Measurements from ENCODE around the gene GPR157.

GPR157 gene

DNA sequence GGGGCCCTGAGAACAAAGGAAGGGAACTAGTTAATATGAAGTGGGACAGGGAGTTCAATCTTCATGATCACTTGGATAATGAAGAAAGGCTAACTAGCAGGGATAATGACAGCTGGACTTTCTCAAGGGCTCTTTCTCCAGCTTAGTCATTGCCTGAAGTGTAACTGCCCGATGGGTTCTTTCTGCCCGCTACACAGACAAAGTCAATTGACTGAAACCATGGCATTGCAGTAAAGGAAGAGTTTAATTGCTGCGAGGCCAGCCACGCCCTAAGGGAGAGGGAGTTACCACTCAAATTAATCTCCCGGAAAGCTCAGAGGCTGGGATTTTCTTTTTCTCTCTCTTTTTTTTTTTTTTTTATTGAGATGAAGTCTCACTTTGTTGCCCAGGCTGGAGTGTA, 42.9 kb downstream of the GPR157 start:
- DNase-seq, result no peak

DNA sequence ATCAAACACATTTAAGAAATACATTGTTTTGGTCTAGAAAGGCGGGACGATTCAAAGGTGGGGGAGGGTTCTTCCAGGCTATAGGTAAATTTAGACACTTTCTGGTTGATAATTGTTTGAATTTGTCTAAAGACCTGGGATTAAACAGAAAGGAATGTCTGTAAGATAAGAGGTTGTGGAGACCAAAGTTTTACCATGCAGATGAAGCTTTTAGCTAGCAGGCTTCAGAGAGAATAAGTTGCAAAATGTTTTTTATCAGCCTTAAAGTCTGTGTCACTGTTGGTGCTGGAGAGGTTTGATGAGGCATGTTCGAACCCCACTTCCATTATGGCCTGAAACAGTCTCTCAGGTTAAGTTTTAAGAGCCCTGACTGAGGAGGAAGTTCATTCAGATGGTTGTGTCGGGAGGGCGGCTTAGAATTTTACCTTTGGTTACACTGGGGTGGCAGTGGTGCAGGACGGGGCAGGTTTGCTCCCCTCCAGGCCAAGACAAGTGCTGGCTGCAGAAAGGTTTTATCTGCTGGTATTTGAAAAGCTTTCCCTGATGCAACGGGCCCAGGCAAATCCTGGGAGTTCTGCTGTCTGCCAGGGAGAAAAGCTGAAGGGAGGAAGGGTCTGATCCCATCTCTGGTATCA, 43.5 kb downstream of the GPR157 start:
- DNase-seq, result no peak

DNA sequence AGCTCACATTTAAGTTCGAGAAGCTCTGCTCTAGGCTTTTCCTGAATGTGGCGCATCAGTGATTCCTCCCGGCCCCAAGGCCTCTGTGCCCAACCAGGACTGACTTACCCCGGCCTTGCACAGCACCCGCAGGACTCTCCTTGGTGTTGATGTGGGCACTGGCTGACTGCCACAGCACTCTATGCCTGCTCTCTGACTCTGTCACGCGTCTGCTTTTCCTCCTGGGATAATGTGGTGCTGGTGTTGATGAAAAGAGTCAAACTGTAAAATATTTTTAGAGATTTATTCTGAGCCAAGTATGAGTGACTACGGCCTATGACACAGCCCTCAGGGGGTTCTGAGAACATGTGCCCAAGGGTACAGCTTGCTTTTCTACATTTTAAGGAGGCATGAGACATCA, 44.0 kb downstream of the GPR157 start:
- DNase-seq, result no peak

DNA sequence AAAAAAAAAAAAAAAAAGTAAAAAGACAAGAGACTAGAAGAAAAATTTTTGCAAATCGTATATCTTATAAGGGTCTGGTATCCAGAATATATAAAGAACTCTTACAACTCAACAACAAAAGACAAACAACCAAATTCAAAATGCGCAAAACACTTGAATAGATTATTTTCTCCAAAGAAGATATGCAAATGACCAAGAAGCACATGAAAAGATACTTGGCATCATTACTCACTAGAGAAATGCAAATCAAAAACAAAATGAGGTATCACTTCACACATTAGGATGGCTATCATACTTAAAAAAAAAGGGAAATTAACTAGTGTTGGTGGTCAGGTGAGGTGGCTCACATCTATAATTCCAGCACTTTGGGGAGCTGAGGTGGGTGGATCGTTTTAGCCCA, 47.4 kb downstream of the GPR157 start:
- no peak for DNase-seq

DNA sequence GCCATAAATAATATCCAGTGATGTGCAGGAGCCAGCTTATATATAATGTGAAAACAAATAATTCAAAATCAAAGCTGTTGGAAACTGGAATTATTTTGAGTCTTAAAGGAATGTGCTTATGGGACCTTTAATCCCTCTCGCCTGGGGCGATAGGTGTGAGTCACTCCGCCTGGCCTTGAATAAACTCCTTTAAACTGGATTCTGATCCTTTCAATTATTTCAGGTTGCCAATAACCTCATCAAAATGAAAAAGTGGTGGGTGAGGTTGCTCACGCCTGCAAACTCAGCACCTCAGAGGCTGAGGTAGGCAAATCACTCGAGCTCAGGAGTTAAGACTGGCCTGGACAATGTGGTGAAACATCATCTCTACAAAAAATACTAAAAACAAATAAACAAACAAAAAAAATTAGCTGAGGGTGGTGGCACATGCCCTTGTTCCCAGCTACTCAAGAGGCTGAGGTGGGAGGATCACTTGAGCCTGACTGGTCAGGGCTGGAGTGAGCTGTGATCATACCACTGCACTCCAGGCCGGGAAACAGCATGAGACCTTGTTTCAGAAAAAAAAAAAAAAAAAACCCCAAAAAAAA, 48.1 kb downstream of the GPR157 start:
- DNase-seq, result no peak

DNA sequence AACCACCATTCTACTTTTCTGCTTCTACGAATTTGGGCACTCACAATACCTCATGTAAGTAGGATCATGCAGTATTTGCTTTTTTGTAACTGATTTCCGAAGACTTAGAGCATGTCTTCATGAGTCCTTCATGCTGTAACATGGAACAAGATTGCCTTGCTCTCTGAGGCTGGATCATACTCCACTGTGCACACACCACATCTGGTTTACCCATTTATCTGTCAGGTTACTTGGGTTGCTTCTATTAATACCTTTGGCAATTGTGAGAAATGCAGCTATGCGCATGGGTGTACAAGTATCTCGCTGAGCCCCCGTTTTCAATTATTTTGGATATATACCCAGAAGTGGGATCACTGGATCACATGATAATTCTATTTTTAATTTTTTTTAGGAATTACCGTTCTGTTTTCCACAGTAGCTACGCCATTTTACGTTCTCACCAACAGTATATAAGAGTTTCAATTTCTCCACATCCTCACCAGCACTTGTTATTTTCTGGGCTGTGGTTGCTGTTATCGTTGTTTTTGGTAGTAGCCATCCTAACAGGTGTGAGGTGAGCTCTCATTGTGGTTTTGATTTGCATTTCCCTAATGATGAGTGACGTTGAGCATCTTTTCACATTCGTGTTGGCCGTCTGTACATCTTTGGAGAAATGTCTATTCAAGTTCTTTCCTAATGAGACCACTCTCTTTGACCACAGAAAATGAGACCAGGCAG, 48.8 kb downstream of the GPR157 start:
- no peak for DNase-seq

DNA sequence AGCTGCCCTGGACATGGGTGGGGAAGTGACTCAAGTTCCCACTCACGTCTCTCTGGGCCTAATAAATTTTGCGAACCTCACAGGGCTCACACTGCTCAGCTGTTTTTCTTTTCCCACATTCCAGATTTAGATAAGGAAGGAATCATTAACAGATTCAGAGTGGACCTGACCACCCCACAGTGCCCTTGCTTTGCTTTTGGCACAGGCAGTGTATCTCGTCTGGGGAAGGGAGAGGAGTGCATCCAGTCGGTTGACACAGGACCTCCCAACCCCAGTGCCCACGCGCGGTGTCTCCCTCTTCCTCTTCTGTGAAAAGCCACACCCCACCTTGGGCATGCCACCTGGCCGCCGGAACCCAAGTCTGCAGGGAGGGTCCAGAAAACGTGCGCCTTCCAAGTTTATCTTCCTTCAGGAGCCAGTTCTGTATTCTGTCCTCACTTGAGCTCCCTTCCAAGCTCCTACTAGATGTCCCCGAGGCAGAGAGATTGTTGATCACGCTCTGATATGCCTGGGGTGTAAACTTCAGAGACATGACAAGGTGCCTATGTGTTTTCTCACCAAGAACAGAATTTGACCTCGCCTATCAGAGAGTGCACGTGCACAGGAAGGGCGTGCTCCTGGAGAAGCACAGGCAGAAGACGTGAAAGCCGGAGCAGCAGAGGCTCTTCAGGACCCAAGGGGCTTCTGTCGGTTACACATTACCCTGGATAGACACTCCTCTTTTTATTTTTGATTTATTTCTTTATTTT, 50.0 kb downstream of the GPR157 start:
- no peak for DNase-seq

DNA sequence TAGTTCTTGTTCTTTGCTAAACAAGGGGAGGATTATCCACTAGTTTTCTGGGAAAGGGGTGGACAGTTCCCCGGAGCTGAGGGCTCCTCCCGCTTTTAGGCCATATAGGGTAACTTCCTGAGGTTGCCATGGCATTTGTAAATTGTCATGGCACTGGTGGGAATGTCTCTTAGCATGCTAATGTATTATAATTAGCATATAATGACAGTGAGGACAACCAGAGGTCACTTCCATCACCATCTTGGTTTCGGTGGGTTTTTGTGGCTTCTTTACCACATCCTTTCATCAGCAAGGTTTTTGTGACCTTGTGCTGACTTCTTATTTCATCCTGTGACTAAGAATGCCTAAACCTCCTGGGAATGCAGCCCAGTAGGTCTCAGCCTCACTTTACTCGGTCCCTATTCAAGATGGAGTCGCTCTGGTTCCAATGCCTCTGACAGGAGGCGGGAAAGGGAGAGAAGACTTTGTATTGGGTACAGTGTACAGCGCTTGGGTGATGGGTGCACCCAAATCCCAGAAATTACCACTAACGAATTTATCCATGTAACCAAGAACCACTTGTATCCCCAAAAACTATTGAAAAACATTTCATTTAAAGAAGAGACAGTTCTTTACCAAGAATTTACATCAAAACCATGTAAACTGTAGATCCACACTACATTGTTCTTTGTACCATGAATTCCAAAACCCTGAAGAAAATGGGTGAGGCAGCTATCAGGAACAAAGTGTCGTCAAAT, 50.7 kb downstream of the GPR157 start:
- no peak for DNase-seq

DNA sequence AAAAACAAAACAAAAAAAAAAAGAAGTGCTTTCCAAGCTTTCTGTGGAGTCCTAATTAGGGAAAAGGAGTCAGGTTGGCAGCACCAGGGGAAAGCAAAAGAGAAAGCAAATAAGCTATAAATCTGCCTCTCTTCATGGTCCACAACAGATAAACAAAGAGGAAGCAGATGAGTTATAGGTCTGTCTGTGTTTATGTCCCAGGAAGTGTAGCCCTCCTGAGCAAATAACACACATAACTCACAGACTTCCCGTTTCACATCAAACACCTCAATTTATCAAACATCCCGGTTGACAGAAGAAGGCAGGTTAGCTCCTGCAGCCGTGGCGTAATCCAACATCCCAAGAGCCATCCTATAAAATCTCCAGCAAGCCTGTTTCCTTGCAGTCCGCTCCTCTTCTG, 53.9 kb downstream of the GPR157 start:
- DNase-seq, result peak; percentile 12

DNA sequence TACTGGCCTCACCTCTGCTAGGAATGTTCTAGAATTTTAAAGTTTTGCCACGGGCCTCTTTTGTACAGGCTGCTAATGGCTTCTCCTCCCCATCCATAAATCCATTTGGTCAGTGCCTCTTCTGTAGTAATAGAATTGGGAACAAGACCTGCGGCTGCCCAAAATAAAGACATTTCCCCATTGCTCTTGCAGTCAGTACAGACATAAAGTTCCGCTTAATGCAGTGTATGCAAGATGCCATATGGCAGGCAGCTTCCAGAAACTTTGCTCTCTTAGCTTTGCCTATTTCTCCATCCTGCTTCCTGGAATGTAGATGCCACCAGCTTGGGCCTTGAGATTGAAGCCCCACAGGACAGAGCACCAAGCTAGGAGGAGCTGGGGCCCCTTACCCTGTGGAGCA, 55.8 kb downstream of the GPR157 start:
- no peak for DNase-seq

DNA sequence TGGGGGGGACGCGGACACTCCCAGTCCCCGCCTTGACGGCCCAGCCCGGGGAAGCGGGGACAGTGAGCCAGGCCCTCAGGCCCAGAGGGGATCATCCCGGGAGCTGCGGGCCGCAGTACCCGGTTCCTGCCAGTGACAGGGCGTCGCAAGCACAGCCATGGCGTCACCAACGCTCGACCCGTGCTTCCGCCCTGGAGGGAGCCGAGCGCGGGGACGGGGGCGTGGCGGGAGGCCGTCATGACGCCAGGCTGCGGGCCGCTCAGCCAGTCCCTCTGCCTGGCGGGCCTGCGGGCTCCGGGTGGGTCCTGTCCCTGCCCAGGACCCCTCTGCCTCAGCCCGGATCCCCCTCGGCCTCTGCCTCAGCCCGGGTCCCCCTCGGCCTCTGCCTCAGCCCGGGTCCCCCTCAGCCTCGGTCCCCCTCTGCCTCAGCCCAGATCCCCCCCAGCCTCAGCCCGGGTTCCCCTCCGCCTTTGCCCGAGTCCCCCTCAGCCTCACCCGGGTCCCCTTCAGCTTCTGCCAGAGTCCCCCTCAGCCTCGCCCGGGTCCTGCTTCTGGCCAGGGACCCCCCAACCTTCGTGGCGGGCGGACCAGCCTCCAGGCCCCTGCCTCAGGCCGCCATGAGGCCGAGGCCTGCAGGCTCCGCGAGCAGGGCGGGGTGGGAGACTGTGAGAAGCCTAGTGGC, 57.2 kb downstream of the GPR157 start:
- DNase-seq, result no peak

DNA sequence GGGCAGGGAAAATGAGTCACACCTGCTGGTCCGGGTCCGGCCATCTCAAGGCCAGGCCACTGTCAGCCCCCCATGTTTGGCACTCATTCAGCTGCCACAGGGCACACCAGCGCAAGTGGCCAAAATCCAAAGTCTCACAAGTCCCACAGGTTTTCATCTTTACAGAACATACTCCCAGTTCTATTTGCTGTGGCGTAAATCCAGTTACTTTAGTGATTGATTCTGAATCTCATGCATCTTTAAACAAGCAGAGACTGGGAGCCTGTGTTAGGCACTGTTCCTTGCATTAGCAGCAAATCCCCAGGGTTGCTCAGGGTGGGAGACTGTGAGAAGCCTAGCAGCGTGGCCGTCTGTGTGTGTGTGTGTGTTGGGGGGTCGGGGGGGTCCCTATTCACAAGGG, 58.4 kb downstream of the GPR157 start:
- DNase-seq, result no peak

DNA sequence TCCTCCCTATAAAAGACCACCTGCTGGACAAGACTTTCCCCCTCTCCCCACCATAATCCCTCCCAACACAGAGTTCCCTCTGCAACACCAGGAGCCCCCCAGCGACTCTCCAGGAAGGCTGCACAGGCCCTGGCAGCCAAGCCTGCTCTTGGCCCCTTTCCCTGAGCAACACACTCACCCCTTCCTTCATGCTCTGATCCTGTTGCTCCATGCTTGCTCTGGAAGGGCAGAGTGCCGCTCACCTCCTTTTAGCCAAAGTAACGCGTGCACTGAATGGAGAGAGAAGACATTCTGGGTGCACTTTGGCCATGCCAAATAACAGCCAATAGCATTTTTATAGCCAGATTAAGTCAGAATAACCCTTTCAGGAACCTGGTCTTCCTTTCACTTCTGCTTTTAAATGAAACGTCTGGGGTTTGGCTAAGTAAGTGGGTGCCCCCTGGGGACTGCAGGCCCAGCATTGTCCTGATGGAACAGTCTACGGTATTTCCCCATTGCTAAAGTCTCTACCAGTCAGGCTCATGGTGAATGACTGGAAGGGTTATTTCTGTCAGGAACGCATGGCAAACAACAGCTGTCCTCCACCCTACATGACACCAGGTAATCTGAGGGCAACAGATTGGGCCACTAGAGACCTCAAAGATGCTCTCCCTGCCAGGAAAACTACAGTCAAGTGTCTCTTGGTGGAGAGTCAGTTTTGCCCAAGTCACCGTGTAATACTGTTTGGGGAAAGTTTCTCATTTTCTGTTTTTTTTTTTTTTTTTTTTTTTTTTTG, 59.4 kb downstream of the GPR157 start, which contains the start of gene SLC2A5:
Gene SLC2A5, minus strand, starts transcription at position 310 of the 775 bp plus-strand sequence. Its CDS starts 99 bp downstream, at position 211.
- peak; percentile 75 for DNase-seq

DNA sequence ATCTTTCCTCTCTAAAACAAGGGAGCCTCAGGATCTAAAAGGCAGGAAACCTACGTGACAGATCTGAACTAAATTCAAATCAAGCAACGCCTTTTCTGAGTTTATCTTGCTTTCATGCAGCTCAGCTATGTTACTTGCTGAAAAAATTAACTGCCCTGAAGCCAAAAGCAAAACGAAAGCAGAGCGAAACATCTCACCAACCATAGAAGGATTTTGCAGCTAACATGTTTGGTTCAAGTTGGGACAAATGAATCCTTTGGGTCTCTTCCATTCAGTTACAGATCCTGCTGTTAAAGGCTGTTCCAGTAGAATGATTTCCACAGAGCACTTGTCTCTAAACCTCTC, 59.9 kb downstream of the GPR157 start:
- DNase-seq, result no peak

DNA sequence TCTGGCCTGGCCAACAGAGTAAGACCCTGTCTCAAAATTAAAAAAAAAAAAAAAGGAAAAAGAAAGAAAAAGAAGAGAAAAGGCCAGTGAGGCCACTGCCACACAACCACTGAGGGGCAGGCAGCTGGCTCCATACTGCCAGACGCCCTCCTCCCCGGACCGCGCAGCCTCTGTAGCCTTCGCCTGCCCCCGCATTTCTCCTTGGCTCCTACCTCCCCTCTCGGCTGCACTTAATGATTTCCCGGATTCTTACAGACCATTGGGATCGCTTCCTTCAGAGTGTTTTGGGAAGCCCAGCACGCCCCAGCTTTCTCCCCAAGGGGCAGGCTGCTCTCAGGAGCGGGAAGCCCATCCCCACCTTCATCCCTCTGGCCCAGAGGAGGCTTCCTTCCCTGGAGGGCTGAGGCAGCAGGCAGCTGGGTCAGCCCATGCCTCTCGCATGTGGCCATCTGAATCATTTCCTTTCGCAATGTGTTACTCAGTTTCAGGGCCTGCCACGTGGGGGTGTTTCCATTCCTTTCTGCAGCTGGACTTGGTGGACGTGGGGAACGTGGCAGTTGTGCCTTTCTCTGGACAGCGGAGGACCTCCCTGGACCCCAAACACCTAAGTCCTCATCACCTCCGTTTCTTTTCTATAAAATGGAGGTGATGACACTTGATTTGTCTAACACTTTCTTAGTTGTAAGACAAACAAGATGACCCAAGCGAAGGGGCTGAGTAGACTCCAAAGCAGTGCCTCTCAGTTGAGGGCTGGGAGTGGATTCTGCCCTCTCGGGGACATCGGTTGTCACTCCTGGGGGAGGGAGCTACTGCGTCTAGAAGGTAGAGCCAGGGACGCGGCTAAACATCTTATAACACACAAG, 61.7 kb downstream of the GPR157 start:
- no peak for DNase-seq

DNA sequence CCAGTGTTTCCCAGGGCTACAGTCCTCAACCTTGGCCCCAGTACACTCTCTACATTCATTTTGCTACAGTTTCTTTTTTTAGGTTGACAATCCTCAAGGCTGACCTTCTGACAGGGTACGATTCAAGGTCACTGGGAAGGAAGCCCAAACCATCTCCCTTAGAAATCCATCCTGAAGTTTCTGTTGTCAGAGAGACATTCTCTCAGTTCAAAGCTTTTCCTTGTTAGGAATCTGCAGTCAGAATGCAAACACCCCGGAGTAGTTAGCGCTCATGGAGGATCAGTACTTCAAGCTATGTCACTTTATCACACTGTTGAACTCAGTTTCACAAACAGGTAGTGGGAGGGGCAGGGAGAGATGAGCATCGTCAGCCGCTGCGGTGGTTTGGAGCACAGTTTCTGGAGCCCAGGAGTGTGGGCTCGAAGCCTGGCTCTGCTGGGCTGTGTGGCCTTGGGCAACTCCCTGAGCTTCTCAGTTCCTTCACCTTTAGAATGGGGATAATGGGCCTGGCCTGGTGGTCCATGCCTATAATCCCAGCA, 63.6 kb downstream of the GPR157 start:
- DNase-seq, result no peak

DNA sequence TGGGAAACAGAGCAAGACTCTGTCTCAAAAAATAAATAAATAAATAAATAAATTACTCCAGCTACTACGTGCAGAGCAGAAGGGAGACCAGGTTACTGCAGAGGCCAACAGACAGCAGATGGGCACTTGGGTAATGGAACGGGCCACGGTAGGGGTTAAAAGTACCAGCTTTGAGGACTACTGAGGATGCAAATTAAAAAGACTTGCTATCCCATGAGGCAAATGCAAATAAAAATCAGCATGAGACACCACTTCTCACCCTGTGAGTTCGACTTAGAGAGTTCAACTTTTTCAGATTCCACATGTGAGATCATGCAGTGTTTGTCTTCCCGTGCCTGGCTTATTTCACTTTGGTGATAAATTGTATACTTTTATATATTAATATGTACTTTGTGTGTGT, 66.1 kb downstream of the GPR157 start:
- no peak for DNase-seq

DNA sequence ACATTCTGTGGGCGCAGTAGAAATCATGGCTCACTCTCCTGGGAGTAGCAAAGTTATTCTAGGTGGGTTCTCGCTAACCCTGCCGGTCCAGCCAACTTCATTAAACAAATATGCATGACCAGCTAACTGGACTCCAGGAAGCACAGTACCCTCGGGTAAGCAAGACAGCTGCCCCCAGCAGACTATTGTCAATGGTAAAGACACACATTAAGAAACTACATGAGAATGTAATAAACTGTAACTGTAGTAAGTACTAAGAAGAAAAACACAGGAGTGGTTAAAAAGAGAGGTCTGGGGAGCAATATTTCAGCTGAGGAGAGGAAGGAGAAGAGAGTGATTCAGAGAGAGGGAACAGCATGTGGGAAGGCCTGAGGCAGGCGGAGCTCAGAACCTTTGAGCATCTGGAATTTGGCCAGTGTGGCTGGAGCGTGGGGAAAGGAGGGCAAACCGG, 66.9 kb downstream of the GPR157 start:
- no peak for DNase-seq

DNA sequence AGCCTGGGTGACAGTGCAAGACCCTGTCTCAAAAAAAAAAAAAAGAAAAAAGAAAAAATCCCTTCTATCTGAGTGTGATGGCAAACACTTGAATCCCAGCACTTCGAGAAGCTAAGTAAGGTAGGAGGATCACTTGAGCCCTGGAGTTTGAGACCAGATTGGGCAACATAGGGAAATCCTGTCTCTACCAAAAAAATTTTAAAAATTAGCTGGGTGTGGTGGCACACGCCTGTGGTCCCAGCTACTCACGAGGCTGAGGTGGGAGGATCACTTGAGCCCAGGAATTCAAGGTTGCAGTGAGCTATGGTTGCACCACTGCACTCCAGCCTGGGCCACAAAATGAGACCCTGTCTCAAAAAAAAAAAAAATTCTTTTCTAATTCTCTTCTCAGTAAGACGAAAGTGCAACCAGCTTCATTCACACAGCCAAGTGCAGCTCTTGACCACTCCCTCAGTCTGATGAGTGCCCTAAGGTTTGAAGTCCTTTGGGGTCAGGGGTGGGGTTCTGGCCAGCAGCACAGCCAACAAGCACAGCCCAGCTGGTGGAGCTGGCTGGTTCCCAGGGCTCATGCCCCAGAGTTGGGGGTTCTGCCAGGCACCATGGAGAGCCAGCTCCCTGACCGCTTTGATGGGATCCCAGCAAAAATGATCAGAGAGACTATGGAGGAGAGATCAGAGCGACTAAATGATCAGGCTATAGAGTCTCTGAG, 67.5 kb downstream of the GPR157 start:
- no peak for DNase-seq

All from NCI-H1092 treated with DMSO at 0.1 percent for 48 hours (cell line).